SK-N-MC (cell line): ENCODE data around the gene RAP1GAP2.
"Not testable (repeated sequence)": the region's sequence is repeated elsewhere in the genome, so short reads cannot be mapped to it uniquely, and the experiment has no call there.

ENCODE experiments used
- EZH2 ChIP-seq: fragments of 200-600 bp; sonication (generic); IDR thresholded peaks from one replicate; pipeline ENCODE4 v1.6.1; 2017; ENCODE audit warnings: antibody characterized with exemption
- POLR2AphosphoS5 ChIP-seq: IDR thresholded peaks from 2 replicates; pipeline ENCODE4 v1.6.1; 2012; ENCODE audit warnings: mild to moderate bottlenecking, low read depth, low read length, borderline replicate concordance

DNA sequence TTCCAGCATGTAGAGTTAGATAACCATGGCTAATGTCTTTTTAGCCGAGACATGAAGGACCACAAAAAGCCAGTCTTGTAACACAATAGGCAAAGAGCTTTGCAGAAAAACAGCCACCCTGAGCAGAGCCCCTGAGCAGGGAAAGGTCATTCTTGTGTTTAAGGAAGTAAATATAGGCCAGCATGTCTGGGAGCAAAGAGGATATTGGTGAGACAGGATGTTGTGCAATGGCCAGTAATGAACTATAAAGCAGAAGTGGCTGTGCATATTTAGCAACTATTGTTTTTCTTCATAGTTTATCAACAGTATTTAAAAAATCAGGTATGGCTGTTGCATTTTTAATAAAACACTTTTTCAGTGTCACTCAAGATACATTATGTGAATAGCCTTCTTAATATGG is 269.0 kb downstream of the RAP1GAP2 start:
- TF ChIP-seq EZH2, POLR2AphosphoS5: not testable (repeated sequence)
